Psoas muscle (tissue), 8 donors: ENCODE data around the gene SYNGR3. TPM values are rescaled to one million over a fixed set of nuclear protein-coding genes. Genes with fewer than 3 reads are reported as not detected.

Experiments used
- ATAC-seq, 4 donors: fragments of 200-7000 bp; cut with Tn5 transposase; one replicate each; pipeline ENCODE4 v1.9.1; 2020; ENCODE audit warnings: moderate library complexity in 3 of 4, mild to moderate bottlenecking in 2 of 4
- DNase-seq, 2 donors: peaks; one replicate each; pipeline ENCODE4 v3.0.0-alpha.2; 2020
- H3K27ac ChIP-seq: fragments of 200-600 bp; one replicate; pipeline ENCODE4 v1.8.0; 2022
- H3K27me3 ChIP-seq, 3 donors: fragments of 200-600 bp in 1 of 3; one replicate each; pipeline versions ENCODE4 v1.6.1 to v1.8.0; 2013 to 2022; ENCODE audit warnings: low read length in 2 of 3, mild to moderate bottlenecking in 2 of 3, moderate library complexity in 1 of 3; ENCODE audit not compliant: insufficient read depth in 3 of 3
- H3K36me3 ChIP-seq, 2 donors: fragments of 200-600 bp in 1 of 2; one replicate each; pipeline versions ENCODE4 v1.6.1 to v1.8.0; 2013 to 2022; ENCODE audit warnings: low read depth in 1 of 2, mild to moderate bottlenecking in 1 of 2, moderate library complexity in 1 of 2; ENCODE audit not compliant: insufficient read depth in 1 of 2
- H3K4me1 ChIP-seq: fragments of 200-600 bp; one replicate; pipeline ENCODE4 v1.8.0; 2022
- H3K4me3 ChIP-seq: fragments of 200-600 bp; one replicate; pipeline ENCODE4 v1.8.0; 2022; ENCODE audit warnings: mild to moderate bottlenecking
- H3K9me3 ChIP-seq: fragments of 200-600 bp; one replicate; pipeline ENCODE4 v1.8.0; 2022
- WGBS, 3 donors: extraction: QIAGEN DNeasy Blood & Tissue Kit; methylation state at CpG; one replicate each; pipeline versions ENCODE4 v1.1.6 to v1.1.7; 2013; 5-methylcytosine and 5-hydroxymethylcytosine counted together
- intact Hi-C, 2 donors: fragments of 100-400 bp; cut with DNase I; formaldehyde crosslinking; loops; one replicate each; pipeline versions ENCODE4 v1.11.0 to v1.14.2; 2022
- polyA plus RNA-seq, 3 donors: library from polyadenylated mRNA; stranded (reverse); fragments of 200-250 nt; gene quantifications; one replicate each; pipeline ENCODE4 v1.2.3, GENCODE V29; 2013
- total RNA-seq, 4 donors: library from RNA; stranded (reverse); fragmentation: NEBNext Ultra II Directional in 2 of 4; extraction: Animal tissue kit (Norgen Biotek cat#: 25700) in 2 of 4; gene quantifications; one replicate each; pipeline versions ENCODE4 v1.2.1 to v1.2.4, GENCODE V29; 2021 to 2023
- TF ChIP-seq, protein P1 (sequence below): fragments of 200-600 bp; IDR thresholded peaks from one replicate; pipeline ENCODE4 v1.8.0; 2022; ENCODE audit warnings: antibody characterized with exemption
- donor health status: healthy with polysubstance abuse.
- donor health status: DM: no; HTN: no; CAD: no; lungs with moderate emphysema.
- donor health status: Bipolar disorder and iron deficiency.
- donor health status: healthy.
- donor health status: DM: yes; HTN: yes; CAD: no.
- donor health status: DM: no; HTN: no; CAD: no.
- donor health status: DM: no; HTN: no; CAD: no.
- donor health status: DM: yes; HTN: yes; CAD: no.

SYNGR3 gene
- total and polyA plus RNA-seq, 7 donors = 0.24 to 0.85 (median 0.25) TPM; not detected in 1

DNA sequence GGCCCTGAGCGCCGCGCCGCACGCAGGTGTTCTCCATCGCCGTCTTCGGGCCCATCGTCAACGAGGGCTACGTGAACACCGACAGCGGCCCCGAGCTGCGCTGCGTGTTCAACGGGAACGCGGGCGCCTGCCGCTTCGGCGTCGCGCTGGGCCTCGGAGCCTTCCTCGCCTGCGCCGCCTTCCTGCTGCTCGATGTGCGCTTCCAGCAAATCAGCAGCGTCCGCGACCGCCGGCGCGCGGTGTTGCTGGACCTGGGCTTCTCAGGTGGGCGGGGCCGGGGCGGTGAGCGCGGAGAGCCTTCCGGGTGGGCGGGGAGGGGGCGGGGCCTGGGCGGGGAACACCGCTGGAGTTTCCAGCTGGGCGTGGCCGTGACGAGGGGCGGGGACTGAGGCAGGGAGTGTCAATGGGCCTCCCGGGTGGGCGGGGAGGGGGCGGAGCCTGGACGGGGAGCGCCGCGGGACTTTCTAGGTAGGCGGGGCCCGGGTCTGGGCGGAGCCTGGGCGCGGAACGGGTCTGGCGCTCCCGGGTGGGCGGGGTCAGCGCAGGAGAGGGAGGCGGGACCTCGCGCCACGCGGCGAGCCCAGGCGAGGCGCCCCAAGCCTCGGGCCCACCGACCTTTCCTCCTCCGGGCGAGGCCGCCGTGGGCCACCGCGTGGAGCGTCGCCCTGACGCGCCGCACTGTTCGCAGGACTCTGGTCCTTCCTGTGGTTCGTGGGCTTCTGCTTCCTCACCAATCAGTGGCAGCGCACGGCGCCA, 2.4 kb downstream of the SYNGR3 start:
- ATAC-seq (peak; percentile 92 to 94 (median 92)), DNase-seq (peak; percentile 96 to 98)
- intact Hi-C loops = no loop called here
- Histone ChIP-seq H3K27ac (no peak overlapping the region), H3K4me3 (peak overlapping the region; percentile 62), H3K36me3 (peaks cover 2 to 7% of the 10 kb centered on the region in 2 donors), H3K27me3 (peaks cover 0 to 34% (median 20%) of the 10 kb centered on the region in 3 donors), H3K4me1 (peaks cover 17% of the 10 kb centered on the region), H3K9me3 (no peaks in the 10 kb centered on the region)
- TF ChIP-seq, protein P1, sequence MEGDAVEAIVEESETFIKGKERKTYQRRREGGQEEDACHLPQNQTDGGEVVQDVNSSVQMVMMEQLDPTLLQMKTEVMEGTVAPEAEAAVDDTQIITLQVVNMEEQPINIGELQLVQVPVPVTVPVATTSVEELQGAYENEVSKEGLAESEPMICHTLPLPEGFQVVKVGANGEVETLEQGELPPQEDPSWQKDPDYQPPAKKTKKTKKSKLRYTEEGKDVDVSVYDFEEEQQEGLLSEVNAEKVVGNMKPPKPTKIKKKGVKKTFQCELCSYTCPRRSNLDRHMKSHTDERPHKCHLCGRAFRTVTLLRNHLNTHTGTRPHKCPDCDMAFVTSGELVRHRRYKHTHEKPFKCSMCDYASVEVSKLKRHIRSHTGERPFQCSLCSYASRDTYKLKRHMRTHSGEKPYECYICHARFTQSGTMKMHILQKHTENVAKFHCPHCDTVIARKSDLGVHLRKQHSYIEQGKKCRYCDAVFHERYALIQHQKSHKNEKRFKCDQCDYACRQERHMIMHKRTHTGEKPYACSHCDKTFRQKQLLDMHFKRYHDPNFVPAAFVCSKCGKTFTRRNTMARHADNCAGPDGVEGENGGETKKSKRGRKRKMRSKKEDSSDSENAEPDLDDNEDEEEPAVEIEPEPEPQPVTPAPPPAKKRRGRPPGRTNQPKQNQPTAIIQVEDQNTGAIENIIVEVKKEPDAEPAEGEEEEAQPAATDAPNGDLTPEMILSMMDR = no peak
- WGBS, 3 donors = 3 to 4% (median 4%) methylated on average over 39 to 96 of the region's 96 CpGs

DNA sequence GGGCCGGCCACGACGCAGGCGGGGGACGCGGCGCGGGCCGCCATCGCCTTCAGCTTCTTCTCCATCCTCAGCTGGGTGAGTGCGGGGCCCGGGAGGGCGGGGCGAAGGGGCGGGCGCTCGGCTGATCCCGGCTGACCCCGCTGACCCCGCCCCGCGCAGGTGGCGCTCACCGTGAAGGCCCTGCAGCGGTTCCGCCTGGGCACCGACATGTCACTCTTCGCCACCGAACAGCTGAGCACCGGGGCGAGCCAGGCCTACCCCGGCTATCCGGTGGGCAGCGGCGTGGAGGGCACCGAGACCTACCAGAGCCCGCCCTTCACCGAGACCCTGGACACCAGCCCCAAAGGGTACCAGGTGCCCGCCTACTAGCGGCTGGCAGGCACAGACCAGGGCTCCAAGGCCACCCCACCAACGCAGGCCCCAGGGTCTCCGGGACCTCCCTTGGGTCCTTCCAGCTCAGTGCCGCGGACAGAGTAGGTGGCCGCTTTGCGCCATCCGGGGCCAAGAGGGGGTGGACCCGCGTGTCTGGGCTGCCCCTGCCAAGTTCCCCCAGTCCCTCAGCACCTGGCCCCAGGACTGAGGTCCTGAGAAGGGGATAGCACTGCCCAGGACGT, 3.0 kb downstream of the SYNGR3 start:
- peak overlapping the region; percentile 62 for H3K4me3 ChIP-seq
- TF ChIP-seq, protein P1 = no peak
- 39 to 44% (median 43%) methylated on average over 43 to 50 of the region's 50 CpGs for WGBS, 3 donors
- ATAC-seq (peak; percentile 1 to 7 (median 2)), DNase-seq (peak in 1 of 2 donors; percentile 33)
- peaks cover 3 to 6% of the 10 kb centered on the region in 2 donors for H3K36me3 ChIP-seq
- peaks cover 22% of the 10 kb centered on the region for H3K4me1 ChIP-seq
- peaks cover 0 to 34% (median 20%) of the 10 kb centered on the region in 3 donors for H3K27me3 ChIP-seq
- H3K27ac ChIP-seq = no peak overlapping the region
- intact Hi-C loops = no loop called here
- no peaks in the 10 kb centered on the region for H3K9me3 ChIP-seq

DNA sequence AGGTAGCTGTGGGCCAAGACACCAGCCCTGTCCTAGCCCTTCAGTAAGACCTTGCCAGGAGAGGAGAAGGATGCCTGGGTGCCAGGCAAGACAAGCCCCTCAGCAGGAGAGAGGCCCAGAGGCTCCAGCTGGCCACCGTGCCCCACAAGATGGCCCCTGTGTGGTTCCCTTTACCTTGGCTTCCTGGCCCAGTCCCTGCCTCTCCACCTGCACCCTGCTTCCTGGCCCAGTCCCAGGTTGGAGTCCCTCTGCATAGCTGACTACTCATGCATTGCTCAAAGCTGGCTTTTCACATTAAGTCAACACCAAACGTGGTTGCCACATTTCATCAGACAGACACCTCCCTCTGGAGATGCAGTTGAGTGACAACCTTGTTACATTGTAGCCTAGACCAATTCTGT, 4.0 kb downstream of the SYNGR3 start:
- DNase-seq = peak; percentile 31 to 60
- peaks cover 3 to 14% of the 10 kb centered on the region in 2 donors for H3K36me3 ChIP-seq
- H3K27me3 ChIP-seq = peaks cover 0 to 26% (median 17%) of the 10 kb centered on the region in 3 donors
- ATAC-seq = no peak
- TF ChIP-seq, protein P1 = no peak
- intact Hi-C loops = no loop called here
- H3K27ac ChIP-seq = no peak overlapping the region
- no peaks in the 10 kb centered on the region for H3K9me3 ChIP-seq
- peaks cover 30% of the 10 kb centered on the region for H3K4me1 ChIP-seq
- 66 to 73% (median 71%) methylated on average over 2 of the region's 2 CpGs for WGBS, 3 donors
- no peak overlapping the region for H3K4me3 ChIP-seq

DNA sequence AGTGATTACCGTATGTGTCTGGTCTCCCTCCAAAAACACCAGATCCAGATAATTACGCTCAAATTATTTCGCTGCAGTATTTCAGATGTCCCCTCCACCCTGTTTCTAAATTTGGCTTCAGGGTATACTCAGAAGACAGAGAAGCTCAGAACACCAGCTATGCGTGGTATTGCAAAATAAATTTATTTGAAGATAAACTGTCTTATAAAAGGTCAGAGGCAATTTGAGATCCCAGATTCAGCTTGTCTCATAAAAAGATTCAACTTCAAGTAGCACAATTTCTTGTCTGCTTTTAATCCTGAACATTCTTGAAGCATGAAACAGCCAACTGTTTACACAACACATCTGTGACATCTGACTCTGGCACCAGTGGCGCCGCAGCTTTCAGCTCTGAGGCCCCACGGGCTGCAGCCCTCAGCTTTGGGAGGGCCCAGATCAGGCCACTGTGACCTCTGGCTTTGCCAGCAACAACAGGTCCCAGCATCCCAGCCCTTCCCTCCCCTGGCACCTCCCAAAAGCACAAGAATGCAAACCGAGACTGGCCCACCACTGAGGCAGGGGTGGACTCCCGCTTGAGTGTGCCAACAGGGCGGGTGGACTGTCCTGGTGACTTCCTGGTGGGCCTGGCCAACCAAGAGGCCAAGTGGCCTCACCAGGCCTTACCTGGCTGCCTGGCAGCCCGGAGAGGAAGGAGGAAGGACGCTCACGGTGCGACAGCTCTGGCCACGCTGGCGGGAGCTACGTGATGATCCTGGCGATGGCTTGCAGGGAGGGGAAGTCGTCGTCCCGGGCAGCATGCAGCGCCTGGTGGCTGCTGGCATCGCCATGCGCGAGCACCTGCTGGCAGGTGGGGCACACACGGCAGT, 8.0 kb downstream of the SYNGR3 start:
- TF ChIP-seq, protein P1 = no peak
- WGBS, 3 donors = 59 to 80% (median 67%) methylated on average over 24 to 26 of the region's 26 CpGs
- H3K4me1 ChIP-seq = peaks cover 17% of the 10 kb centered on the region
- H3K4me3 ChIP-seq = no peak overlapping the region
- intact Hi-C loops = no loop called here
- ATAC-seq (peak; percentile 30 to 73 (median 48)), DNase-seq (peak; percentile 51 to 86)
- H3K27ac ChIP-seq = peak overlapping the region; percentile 63
- peaks cover 8 to 54% of the 10 kb centered on the region in 2 donors for H3K36me3 ChIP-seq
- H3K9me3 ChIP-seq = no peaks in the 10 kb centered on the region
- no peaks in the 10 kb centered on the region for H3K27me3 ChIP-seq
